Muscle of leg (tissue), 11 donors: Measurements from ENCODE around the gene SIGLEC14. TPM values are rescaled to one million over a fixed set of nuclear protein-coding genes. Genes with fewer than 3 reads are reported as not detected.
"Not testable (repeated sequence)": the region's sequence is repeated elsewhere in the genome, so short reads cannot be mapped to it uniquely, and the experiment has no call there.

Experiments used
- DNase-seq: peaks from one replicate; pipeline ENCODE4 v3.0.0; 2013
- H3K27ac ChIP-seq: one replicate; pipeline ENCODE4 v1.5.1; 2013; ENCODE audit warnings: mild to moderate bottlenecking, low read length, control low read depth
- H3K27me3 ChIP-seq: one replicate; pipeline ENCODE4 v1.6.1; 2013; ENCODE audit warnings: low read length; ENCODE audit not compliant: control insufficient read depth, insufficient read depth
- H3K36me3 ChIP-seq: one replicate; pipeline ENCODE4 v1.6.1; 2013; ENCODE audit warnings: low read length; ENCODE audit not compliant: control insufficient read depth, insufficient read depth
- H3K4me1 ChIP-seq: one replicate; pipeline ENCODE4 v1.6.1; 2013; ENCODE audit warnings: low read length; ENCODE audit not compliant: control insufficient read depth, insufficient read depth
- H3K4me3 ChIP-seq: one replicate; pipeline ENCODE4 v1.5.1; 2013; ENCODE audit warnings: low read length, control low read depth
- H3K9me3 ChIP-seq: replicated peaks from 2 replicates; pipeline ENCODE4 v1.6.1; 2013; ENCODE audit warnings: low read depth, low read length; ENCODE audit not compliant: control insufficient read depth
- WGBS: methylation state at CpG from one replicate; pipeline ENCODE4 v1.1.5; 2013; ENCODE audit warnings: missing lambda C conversion rate; ENCODE audit not compliant: insufficient coverage; 5-methylcytosine and 5-hydroxymethylcytosine counted together
- polyA plus RNA-seq, 8 donors: library from polyadenylated mRNA; unstranded; fragments of 120-200 nt; gene quantifications; one replicate each; pipeline versions ENCODE4 v1.2.1 to v1.2.3, GENCODE V29; 2013; ENCODE audit warnings: inconsistent platforms in 1 of 8, low replicate concordance in 1 of 8; ENCODE audit not compliant: insufficient read length in 8 of 8, insufficient read depth in 1 of 8
- total RNA-seq: library from RNA; stranded (reverse); fragments of 120-200 nt; gene quantifications from one replicate; pipeline ENCODE4 v1.2.4, GENCODE V29; 2013

The SIGLEC14 gene
- total and polyA plus RNA-seq, 9 donors = 0.58 to 2.7 (median 1.4) TPM

DNA sequence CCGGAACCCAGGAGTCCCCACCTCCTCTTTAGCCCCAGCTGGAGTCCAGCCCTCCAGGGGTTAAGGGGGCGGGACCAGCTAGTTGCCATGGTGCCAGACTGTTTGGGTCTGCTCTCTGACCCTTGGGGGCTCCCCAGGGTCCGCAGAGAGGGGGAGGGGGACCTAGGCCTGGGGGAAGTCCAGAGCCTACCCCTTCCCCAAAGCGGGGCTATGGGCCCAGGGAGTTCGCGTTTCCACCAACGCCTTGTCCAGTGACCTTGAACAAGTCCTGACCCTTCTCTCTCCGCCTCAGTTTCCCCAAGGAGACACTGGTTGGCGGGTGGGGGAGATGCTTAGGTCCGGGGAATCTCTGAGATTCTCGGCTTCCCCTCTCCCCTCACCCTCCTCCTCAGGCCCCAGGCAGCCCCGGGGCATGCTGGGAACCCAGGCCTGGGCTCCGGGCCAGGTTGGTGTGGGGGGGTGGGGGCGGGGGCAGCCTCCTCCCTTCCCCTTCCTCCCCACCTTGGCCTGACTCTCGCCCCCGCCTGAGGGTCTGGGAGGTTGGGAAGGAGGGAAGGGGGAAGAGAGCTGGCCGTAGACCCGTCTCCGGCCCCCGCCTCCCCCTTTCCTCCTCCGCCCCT lies 43.9 kb upstream of the SIGLEC14 start:
- peak overlapping the region; percentile 96 for H3K27ac ChIP-seq
- H3K27me3 ChIP-seq = peaks cover 2% of the 10 kb centered on the region
- peak; percentile 97 for DNase-seq
- peaks cover 46% of the 10 kb centered on the region for H3K4me1 ChIP-seq
- H3K9me3 ChIP-seq = no peaks in the 10 kb centered on the region
- no CpG with 5 or more reads among the region's 21 CpGs for WGBS
- peaks cover 33% of the 10 kb centered on the region for H3K36me3 ChIP-seq
- peak overlapping the region; percentile 89 for H3K4me3 ChIP-seq

DNA sequence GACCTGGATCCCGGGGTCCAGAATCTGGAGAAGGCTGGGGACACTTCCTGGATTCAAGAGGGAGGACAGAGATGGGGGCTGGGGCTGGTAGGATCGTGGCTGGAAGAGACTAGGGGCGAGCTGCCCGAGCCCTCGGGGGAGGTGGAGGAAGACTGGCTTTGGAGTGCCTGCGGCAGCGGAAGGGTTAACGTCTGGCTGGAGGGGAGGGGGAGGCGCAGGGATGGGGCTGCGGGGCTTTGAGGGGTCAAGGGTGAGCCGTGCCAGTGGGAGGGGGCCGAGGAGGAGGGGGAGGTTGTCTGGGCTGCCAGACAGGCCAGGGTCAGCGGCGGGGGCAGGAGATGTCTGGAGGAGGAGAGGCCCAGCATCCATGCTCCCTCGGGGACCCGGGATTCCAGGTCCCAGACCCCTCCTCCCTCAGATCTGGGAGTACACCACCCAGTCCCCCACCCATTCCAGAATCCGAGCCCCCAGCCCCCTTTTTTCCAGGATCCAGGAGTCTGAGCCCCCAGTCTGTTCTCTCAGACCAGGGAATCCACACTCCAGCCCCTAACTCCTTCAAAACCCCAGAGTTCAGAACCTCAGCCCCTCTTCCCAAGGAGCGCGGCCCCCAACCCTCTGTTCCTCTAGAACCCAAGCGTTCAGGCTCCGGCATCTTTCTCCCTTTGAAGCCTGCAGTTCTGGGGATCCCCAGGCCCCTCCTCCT lies 43.3 kb upstream of the SIGLEC14 start:
- peak; percentile 82 for DNase-seq
- peaks cover 26% of the 10 kb centered on the region for H3K36me3 ChIP-seq
- no peaks in the 10 kb centered on the region for H3K9me3 ChIP-seq
- peak overlapping the region; percentile 96 for H3K27ac ChIP-seq
- peaks cover 2% of the 10 kb centered on the region for H3K27me3 ChIP-seq
- peaks cover 46% of the 10 kb centered on the region for H3K4me1 ChIP-seq
- peak overlapping the region; percentile 89 for H3K4me3 ChIP-seq
- WGBS = under 1% methylated on average over 15 of the region's 21 CpGs

DNA sequence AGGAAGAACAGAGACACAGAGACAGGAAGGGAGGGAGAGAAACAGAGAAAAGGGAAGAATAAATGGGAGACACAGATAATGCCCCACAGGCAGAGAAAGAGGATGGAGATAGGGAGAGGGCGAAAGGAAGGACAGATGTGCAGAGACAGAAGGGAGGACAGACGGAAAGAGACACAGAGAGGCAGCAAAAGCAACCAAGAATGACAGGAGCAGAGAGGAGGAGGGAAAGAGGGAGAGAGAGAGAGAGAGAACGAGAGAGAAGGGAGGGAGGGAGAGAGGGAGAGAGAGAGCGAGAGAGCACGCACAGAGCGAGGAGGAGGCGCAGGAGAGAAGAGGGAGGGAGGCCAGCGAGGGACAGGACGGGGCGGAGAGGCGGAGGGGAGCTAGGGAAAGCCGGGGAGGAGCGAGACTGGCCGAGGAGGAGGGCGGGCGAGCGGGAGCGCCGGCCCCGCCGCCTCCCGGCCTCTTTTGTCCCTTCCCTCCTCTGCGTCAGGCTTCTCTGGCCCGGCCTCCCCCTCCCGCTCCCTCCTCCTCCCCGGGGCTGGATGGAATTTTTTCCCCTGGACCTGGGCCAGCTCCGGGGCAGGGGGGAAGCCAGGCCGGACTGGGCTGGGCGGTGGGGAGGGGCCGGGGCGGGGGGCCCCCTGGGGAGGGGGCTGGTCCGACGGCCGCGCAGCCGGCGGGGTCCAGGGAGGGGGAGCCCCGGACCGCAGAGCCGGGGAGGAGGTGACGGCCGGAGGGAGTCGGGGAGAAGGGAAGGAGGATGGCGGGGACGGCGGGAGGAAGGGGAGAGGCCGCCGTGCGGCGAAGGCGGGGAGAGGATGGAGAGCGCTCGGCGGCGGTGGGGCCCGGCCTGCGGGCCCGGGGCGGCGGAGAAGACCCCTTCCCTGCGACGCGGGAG lies 42.3 kb upstream of the SIGLEC14 start:
- H3K4me3 ChIP-seq = peak overlapping the region; percentile 89
- under 1% methylated on average over 26 of the region's 63 CpGs for WGBS
- peaks cover 46% of the 10 kb centered on the region for H3K4me1 ChIP-seq
- peaks cover 17% of the 10 kb centered on the region for H3K36me3 ChIP-seq
- no peaks in the 10 kb centered on the region for H3K9me3 ChIP-seq
- peak overlapping the region; percentile 96 for H3K27ac ChIP-seq
- peak; percentile 99 for DNase-seq
- peaks cover 2% of the 10 kb centered on the region for H3K27me3 ChIP-seq

DNA sequence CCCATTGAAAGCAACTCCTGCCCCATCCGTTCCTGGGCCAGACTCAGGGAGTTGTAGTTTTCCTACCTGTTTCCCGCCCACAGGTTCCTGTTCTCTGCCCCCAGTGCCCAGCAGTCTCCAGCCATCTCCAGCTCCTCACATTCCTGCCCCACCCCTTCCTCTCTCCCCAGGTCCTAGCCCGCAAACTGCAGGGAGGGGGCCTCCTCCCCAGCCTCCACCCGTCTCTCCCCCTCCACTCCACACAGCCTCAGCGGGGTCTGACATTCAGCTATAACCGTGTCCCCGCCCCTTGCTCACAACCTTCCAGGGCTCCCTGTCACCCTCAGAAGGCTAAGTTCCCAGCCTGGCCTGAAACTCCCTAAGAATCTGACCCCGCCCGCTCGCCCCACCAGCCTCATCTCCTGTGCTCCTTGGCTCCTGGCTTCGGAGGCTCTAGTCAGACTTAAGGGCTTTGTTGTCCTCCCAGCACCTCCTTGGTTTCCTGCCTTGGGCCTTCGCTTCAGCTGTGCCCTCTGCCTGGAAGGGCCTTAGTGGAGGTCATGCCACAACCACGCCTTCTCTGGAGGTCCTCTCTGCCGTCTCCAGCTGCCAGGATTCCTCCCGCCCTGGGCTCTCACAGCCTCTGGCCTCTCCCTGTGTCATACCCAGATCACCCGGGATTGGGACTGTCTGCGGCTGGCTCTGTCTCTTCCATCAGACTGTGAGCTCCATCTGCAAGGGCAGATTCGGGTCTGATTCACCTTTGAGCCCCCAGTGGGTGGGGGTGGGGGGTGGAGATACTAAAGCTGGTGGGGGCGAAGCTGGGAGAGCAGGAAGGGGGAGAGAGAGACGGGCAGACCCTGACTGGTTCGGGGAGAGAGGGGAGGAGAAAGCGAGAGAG lies 41.4 kb upstream of the SIGLEC14 start:
- Histone ChIP-seq H3K9me3 (no peaks in the 10 kb centered on the region), H3K36me3 (peaks cover 8% of the 10 kb centered on the region), H3K4me1 (peaks cover 42% of the 10 kb centered on the region), H3K4me3 (peak overlapping the region; percentile 89), H3K27ac (peak overlapping the region; percentile 96), H3K27me3 (peaks cover 2% of the 10 kb centered on the region)
- peak; percentile 85 for DNase-seq
- WGBS = 7% methylated on average over 20 of the region's 22 CpGs

DNA sequence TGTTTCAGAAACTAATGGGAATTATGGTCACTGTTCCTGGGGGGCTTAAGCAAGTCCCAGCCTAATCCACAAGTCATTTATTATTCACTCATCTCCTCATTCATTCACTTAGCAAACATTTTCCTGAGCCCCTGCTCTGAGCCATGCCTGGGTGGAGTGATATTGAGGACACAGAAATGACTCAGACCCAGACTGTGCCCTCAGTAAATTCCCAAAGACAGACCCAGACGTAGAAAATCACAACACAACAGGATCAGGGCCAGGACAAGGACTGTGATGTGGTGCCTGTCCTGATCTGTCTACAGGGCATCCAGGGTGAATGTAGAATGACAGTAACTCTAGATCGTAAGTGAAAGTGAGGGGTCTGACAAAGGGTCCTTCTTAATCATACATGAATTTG lies 39.5 kb upstream of the SIGLEC14 start:
- H3K4me1 ChIP-seq = peaks cover 26% of the 10 kb centered on the region
- H3K27ac ChIP-seq = no peak overlapping the region
- no CpG with 5 or more reads among the region's 2 CpGs for WGBS

DNA sequence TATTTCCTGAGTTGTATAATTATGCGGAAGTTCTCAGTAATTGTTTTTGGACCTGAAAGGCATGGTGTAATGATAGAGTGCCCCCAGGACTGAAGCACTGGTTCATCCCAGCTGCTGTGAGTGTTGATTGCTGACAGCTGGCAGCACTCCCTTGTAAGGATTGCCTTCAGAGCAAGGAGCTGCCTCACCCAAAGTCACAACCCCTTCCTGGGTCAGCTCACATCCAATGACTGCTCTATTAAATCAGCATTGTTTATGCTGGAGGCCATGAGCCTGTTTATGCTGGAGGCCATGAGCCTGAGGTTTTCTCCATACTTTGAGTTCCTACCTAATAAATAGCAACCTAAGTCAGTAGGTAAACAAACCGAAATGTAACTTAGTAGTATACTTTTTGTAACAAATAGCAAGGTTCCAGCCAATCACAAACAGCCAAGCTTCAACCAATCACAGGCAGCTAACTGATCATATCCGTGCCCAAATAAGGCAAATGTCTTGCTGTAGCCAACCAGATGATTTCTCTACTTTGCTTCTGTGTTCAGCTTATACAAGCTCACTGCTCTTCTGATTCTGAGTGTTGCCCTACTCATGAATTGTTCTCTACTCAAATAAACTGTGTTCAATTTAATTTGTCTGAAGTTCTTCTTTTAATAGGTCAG lies 34.8 kb upstream of the SIGLEC14 start:
- Histone ChIP-seq H3K36me3 (no peaks in the 10 kb centered on the region), H3K27me3 (peaks cover 3% of the 10 kb centered on the region), H3K4me3 (no peak overlapping the region), H3K4me1 (peaks cover 3% of the 10 kb centered on the region), H3K9me3 (no peaks in the 10 kb centered on the region), H3K27ac (peak overlapping the region; percentile 62)
- peak; percentile 52 for DNase-seq
- 67% methylated on average over 1 of the region's 3 CpGs for WGBS

More for the DNA sequence above, 39.5 kb upstream of the SIGLEC14 start:
- peaks cover 2% of the 10 kb centered on the region for H3K27me3 ChIP-seq
- H3K36me3 ChIP-seq = no peaks in the 10 kb centered on the region
- H3K4me3 ChIP-seq = no peak overlapping the region
- DNase-seq = no peak
- H3K9me3 ChIP-seq = no peaks in the 10 kb centered on the region

DNA sequence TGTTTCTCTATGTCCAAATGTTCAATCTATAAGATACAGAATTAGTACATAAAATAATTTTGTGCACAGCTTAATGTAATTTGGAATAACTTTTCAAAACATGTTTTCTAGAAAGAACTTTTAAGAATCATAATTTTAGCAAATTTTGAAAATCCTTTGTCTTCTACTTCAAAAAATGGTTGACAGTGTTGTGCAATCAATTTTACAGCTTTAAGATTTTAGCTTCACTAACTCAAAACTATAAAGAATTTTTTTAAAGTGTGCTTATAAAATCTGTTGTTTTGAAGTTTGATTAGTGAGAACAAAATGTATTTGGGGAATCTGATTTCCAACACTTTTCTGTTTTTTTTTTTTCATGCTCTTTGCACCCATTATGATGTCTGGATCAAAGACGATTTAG lies 33.8 kb upstream of the SIGLEC14 start:
- DNase-seq = no peak
- no peak overlapping the region for H3K4me3 ChIP-seq
- H3K27me3 ChIP-seq = peaks cover 3% of the 10 kb centered on the region
- no peaks in the 10 kb centered on the region for H3K9me3 ChIP-seq
- H3K36me3 ChIP-seq = no peaks in the 10 kb centered on the region
- H3K4me1 ChIP-seq = peaks cover 3% of the 10 kb centered on the region
- H3K27ac ChIP-seq = no peak overlapping the region
- no CpG with 5 or more reads among the region's 1 CpG for WGBS

DNA sequence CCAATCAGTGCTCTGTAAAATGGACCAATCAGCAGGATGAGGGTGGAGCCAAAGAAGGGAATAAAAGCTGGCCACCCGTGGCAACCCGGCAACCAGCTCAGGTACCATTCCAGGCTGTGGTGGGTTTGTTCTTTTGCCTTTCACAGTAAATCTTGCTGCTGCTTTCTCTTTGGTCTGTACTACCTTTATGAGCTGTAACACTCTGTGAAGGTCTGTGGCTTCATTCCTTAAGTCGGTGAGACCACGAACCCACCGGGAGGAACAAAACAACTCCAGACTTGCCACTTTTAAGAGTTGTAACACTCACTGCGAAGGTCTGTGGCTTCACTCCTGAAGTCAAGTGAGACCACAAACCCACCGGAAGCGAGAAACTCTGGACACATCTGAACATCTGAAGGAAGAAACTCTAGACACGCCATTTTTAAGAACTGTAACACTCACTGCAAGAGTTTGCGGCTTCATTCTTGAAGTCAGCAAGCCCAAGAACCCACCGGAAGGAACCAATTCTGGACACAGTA lies 30.0 kb upstream of the SIGLEC14 start:
- H3K36me3 ChIP-seq = no peaks in the 10 kb centered on the region
- peaks cover 3% of the 10 kb centered on the region for H3K27me3 ChIP-seq
- no peaks in the 10 kb centered on the region for H3K9me3 ChIP-seq
- DNase-seq = no peak
- no peak overlapping the region for H3K4me3 ChIP-seq
- peaks cover 3% of the 10 kb centered on the region for H3K4me1 ChIP-seq
- H3K27ac ChIP-seq = no peak overlapping the region
- WGBS = 69% methylated on average over 5 of the region's 11 CpGs

DNA sequence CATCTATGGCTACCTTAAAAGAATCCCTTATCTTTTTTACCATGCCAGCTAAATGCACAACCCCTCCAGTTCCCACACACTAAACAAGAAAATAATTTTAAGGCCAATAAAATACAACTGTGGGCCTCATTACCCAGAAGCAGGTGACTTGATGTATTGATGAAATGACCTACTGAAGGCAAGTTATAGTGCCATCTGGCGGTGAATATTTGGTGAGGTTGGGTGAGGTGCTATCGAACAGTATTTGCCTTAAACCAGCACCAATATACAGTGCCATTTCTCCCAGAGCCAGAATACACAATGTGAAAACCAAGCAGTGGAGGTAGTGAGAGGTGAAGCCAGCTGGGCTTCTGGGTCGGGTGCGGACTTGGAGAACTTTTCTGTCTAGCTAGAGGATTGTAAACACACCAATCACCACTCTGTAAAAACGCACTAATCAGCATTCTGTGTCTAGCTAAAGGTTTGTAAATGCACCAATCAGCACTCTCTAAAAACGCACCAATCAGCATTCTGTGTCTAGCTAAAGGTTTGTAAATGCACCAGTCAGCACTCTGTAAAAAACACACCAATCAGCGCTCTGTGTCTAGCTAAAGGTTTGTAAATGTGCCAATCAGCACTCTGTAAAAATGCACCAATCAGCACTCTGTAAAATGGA lies 29.4 kb upstream of the SIGLEC14 start:
- not testable (repeated sequence) for H3K27ac ChIP-seq, H3K36me3 ChIP-seq, H3K27me3 ChIP-seq, H3K4me3 ChIP-seq, DNase-seq, H3K4me1 ChIP-seq, H3K9me3 ChIP-seq
- 100% methylated on average over 1 of the region's 7 CpGs for WGBS
